Left lung (tissue), 10 donors: Measurements from ENCODE around the gene NTM. TPM values are rescaled to one million over a fixed set of nuclear protein-coding genes. Genes with fewer than 3 reads are reported as not detected.
A peak's percentile ranks its signal among the peaks of the same experiment; 100 is the strongest.

Source experiments
- ATAC-seq: fragments of 200-7000 bp; cut with Tn5 transposase; one replicate; pipeline ENCODE4 v1.9.1; 2020; ENCODE audit warnings: moderate library complexity
- DNase-seq, 4 donors: peaks; one replicate each; pipeline ENCODE4 v3.0.0-alpha.2; 2013 to 2020
- H3K27ac ChIP-seq, 2 donors: fragments of 200-600 bp; sonication (generic) in 1 of 2; one replicate each; pipeline versions ENCODE4 v1.5.0 to v1.8.0; 2020 to 2021
- H3K27me3 ChIP-seq, 2 donors: fragments of 200-600 bp; sonication (generic) in 1 of 2; one replicate each; pipeline versions ENCODE4 v1.5.0 to v1.8.0; 2020 to 2021
- H3K36me3 ChIP-seq, 2 donors: fragments of 200-600 bp; sonication (generic) in 1 of 2; one replicate each; pipeline versions ENCODE4 v1.5.0 to v1.8.0; 2020 to 2021
- H3K4me1 ChIP-seq, 2 donors: fragments of 200-600 bp; one replicate each; pipeline ENCODE4 v1.8.0; 2021
- H3K4me3 ChIP-seq, 2 donors: fragments of 200-600 bp; sonication (generic) in 1 of 2; one replicate each; pipeline versions ENCODE4 v1.5.0 to v1.8.0; 2020 to 2021; ENCODE audit warnings: mild to moderate bottlenecking in 1 of 2
- H3K9me3 ChIP-seq, 2 donors: fragments of 200-600 bp; sonication (generic) in 1 of 2; one replicate each; pipeline versions ENCODE4 v1.5.0 to v1.8.0; 2020 to 2021
- intact Hi-C, 2 donors: fragments of 100-400 bp; cut with DNase I; formaldehyde crosslinking; loops; one replicate each; pipeline versions ENCODE4 v1.11.2 to v1.14.2; 2022
- polyA plus RNA-seq, 6 donors: library from polyadenylated mRNA; unstranded; fragments of 120-200 nt; gene quantifications; one replicate each; pipeline ENCODE4 v1.2.1, GENCODE V29; 2013; ENCODE audit not compliant: insufficient read length in 6 of 6
- total RNA-seq, 2 donors: library from RNA; stranded (reverse); fragmentation: NEBNext Ultra II Directional; extraction: Animal tissue kit (Norgen Biotek cat#: 25700); gene quantifications; one replicate each; pipeline ENCODE4 v1.2.1, GENCODE V29; 2021
- TF ChIP-seq, protein P1 (sequence below), 2 donors: fragments of 200-600 bp; sonication (generic) in 1 of 2; IDR thresholded peaks; one replicate each; pipeline versions ENCODE4 v1.5.0 to v1.8.0; 2021; ENCODE audit warnings: antibody characterized with exemption in 2 of 2
- donor health status: DM: no; HTN: yes; CAD: no.
- donor health status: DM: no; HTN: no; CAD: no.

Gene NTM
- total and polyA plus RNA-seq, 8 donors = 9.5 to 31.0 (median 21.1) TPM

DNA sequence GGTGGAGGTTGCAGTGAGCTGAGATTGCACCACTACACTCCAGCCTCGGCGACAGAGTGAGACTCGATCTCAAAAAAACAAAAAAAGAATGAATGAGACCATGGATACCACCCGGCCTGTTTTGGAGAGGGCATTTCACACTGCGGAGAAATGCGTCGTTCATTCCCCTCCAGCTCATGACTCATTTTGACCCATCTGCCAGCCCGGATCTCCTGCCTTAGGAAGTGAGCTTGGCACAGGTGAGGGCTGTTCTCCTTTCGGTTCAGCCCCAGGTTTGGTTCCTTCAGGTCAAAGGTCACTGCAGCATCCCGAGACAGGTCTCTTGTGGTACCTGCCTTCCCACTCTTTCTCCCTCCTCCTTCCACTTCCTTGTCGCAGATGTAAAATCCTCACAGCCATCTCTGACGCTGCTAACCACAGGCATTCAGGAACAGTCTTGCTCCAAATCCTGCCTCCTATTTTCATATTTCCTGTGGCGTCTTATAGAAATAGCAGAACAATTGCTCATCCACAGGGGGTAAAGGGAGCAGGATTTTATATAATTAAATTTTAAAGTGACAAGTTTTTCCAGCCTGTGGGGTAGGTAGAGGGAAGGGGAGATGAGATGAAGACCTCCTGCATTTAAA lies 517.9 kb downstream of the NTM start:
- Histone ChIP-seq H3K27ac (no peak overlapping the region), H3K9me3 (no peaks in the 10 kb centered on the region), H3K4me3 (no peak overlapping the region), H3K4me1 (no peaks in the 10 kb centered on the region), H3K27me3 (peaks cover 0 to 8% of the 10 kb centered on the region in 2 donors), H3K36me3 (no peaks in the 10 kb centered on the region)
- DNase-seq = no peak
- peak; percentile 51 for ATAC-seq
- intact Hi-C loops = no loop called here
- TF ChIP-seq, protein P1, sequence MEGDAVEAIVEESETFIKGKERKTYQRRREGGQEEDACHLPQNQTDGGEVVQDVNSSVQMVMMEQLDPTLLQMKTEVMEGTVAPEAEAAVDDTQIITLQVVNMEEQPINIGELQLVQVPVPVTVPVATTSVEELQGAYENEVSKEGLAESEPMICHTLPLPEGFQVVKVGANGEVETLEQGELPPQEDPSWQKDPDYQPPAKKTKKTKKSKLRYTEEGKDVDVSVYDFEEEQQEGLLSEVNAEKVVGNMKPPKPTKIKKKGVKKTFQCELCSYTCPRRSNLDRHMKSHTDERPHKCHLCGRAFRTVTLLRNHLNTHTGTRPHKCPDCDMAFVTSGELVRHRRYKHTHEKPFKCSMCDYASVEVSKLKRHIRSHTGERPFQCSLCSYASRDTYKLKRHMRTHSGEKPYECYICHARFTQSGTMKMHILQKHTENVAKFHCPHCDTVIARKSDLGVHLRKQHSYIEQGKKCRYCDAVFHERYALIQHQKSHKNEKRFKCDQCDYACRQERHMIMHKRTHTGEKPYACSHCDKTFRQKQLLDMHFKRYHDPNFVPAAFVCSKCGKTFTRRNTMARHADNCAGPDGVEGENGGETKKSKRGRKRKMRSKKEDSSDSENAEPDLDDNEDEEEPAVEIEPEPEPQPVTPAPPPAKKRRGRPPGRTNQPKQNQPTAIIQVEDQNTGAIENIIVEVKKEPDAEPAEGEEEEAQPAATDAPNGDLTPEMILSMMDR (IDR thresholded peaks at IDR 0.05) = no peak

DNA sequence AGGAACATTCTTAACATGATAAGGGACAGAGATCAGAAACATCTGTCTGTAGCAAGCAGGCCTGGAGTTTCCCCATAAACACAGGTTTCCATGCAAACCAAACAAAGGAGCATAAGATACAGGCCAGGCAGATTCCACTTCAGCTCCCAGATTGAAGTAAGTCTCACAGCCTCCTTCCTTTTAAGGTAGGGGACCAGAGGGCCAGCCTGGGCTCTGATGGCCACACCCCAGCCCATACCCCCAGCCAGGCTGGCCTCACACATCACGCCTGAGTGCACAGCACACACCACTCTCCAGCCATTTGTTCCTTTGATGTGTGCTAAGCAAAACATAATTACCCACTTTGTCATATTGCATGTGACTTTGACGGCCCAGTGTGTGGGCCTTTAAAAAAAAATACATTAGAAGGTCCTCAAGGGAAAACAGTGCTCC lies 518.7 kb downstream of the NTM start:
- Histone ChIP-seq H3K4me3 (no peak overlapping the region), H3K4me1 (no peaks in the 10 kb centered on the region), H3K27ac (no peak overlapping the region), H3K9me3 (no peaks in the 10 kb centered on the region), H3K27me3 (peaks cover 0 to 6% of the 10 kb centered on the region in 2 donors), H3K36me3 (no peaks in the 10 kb centered on the region)
- peak; percentile 76 for ATAC-seq
- intact Hi-C loops = no loop called here
- TF ChIP-seq, protein P1 (IDR thresholded peaks at IDR 0.05) = no peak
- peak in 1 of 4 donors; percentile 76 for DNase-seq

- Histone ChIP-seq H3K27ac (no peak overlapping the region), H3K27me3 (no peaks in the 10 kb centered on the region), H3K4me3 (no peak overlapping the region), H3K36me3 (no peaks in the 10 kb centered on the region), H3K4me1 (no peaks in the 10 kb centered on the region), H3K9me3 (no peaks in the 10 kb centered on the region)
- intact Hi-C loops = no loop called here
- TF ChIP-seq, protein P1 (IDR thresholded peaks at IDR 0.05) = no peak
- no peak for DNase-seq
- ATAC-seq = no peak
Measured at GRCh38 chr11:131889760-131890581, 519.6 kb downstream of the NTM start.

DNA sequence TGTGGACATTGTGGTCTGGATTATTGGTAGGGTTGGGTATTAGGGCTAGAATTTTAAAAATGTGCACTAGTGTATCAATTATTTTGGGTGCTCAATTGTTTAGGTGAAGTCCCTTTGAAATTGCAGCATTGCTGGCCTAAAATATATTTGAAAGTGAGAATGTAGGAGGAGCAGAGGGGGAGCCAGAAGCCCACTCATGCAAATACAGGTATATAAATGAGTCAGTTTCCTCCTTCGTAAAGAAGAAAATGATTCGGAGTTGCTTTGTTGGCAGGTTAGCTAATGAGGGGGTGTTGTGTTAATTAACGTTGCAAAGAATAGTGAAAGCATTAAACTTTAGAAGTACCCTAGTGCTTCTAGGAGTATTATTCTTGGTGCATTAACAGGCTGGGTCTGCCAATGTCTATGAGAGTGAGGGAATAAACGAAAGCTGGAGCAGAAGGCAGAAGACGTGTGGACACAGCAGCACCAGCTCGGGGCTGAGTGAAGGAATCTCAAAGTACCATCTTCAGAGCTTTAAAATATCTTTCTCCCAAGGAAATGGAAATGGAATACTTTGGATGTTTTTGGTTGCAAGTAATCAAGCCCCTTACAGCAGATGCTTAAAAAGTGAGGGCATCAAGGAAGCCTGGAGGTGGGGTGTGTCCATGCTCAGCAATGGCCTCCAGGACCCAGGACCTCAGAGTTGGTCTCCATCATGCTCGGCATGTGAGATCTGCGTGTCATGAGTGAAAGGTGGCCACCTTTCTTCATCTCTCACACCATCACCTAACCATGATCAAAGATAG lies 522.9 kb downstream of the NTM start:
- DNase-seq = no peak
- Histone ChIP-seq H3K4me1 (no peaks in the 10 kb centered on the region), H3K9me3 (no peaks in the 10 kb centered on the region), H3K27me3 (no peaks in the 10 kb centered on the region), H3K27ac (no peak overlapping the region), H3K4me3 (no peak overlapping the region), H3K36me3 (no peaks in the 10 kb centered on the region)
- intact Hi-C loops = no loop called here
- TF ChIP-seq, protein P1 (IDR thresholded peaks at IDR 0.05) = no peak
- ATAC-seq = no peak

- no peak overlapping the region for H3K4me3 ChIP-seq
- intact Hi-C loops = no loop called here
- H3K9me3 ChIP-seq = no peaks in the 10 kb centered on the region
- no peaks in the 10 kb centered on the region for H3K4me1 ChIP-seq
- no peaks in the 10 kb centered on the region for H3K27me3 ChIP-seq
- H3K27ac ChIP-seq = no peak overlapping the region
- H3K36me3 ChIP-seq = no peaks in the 10 kb centered on the region
- TF ChIP-seq, protein P1 (IDR thresholded peaks at IDR 0.05) = no peak
- DNase-seq = no peak
- no peak for ATAC-seq
Measured at GRCh38 chr11:131893988-131894387, 523.6 kb downstream of the NTM start.
